Suprapubic skin (tissue), 4 donors: ENCODE measurements around the gene RAB42.

Source experiments
- EP300 ChIP-seq: sonication (generic); formaldehyde crosslinking; IDR thresholded peaks from one replicate; pipeline ENCODE4 v1.6.1; 2017; ENCODE audit warnings: antibody characterized with exemption
- POLR2A ChIP-seq, 2 donors: fragments of 450-650 bp; IDR thresholded peaks; one replicate each; pipeline ENCODE4 v1.6.1; 2017; ENCODE audit warnings: antibody characterized with exemption in 2 of 2, mild to moderate bottlenecking in 2 of 2, moderate library complexity in 2 of 2
- POLR2AphosphoS5 ChIP-seq, 3 donors: sonication (generic); formaldehyde crosslinking; IDR thresholded peaks; one replicate each; pipeline ENCODE4 v1.6.1; 2017; ENCODE audit warnings: antibody characterized with exemption in 3 of 3
- TF ChIP-seq, protein P1 (sequence below), 2 donors: fragments of 200-600 bp in 1 of 2; fragments of 450-650 bp in 1 of 2; sonication (generic) in 1 of 2; IDR thresholded peaks; one replicate each; pipeline ENCODE4 v1.5.1; 2016 to 2019; ENCODE audit warnings: antibody characterized with exemption in 2 of 2, mild to moderate bottlenecking in 1 of 2, moderate library complexity in 1 of 2

DNA sequence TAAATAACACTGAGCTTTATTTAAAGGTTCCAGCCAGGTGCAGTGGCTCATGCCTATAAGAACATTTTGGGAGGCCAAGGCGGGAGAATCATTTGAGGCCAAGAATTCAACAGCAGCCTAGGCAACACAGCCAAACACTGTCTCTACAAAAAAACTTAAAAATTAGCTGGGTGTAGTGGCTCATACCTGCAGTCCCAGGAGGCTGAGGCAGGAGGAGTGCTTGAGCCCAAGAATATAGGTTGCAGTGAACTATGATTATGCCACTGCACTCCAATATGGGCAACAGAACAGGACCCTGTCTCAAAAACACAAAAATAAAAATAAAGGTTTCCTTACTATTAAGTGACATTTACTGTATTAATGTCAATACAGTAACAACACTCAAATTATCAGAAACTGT, 48.7 kb downstream of the RAB42 start:
- TF ChIP-seq POLR2A (IDR thresholded peaks at IDR 0.05) (no peak), EP300 (no peak), POLR2AphosphoS5 (IDR thresholded peaks at IDR 0.05) (no peak)
- TF ChIP-seq, protein P1, sequence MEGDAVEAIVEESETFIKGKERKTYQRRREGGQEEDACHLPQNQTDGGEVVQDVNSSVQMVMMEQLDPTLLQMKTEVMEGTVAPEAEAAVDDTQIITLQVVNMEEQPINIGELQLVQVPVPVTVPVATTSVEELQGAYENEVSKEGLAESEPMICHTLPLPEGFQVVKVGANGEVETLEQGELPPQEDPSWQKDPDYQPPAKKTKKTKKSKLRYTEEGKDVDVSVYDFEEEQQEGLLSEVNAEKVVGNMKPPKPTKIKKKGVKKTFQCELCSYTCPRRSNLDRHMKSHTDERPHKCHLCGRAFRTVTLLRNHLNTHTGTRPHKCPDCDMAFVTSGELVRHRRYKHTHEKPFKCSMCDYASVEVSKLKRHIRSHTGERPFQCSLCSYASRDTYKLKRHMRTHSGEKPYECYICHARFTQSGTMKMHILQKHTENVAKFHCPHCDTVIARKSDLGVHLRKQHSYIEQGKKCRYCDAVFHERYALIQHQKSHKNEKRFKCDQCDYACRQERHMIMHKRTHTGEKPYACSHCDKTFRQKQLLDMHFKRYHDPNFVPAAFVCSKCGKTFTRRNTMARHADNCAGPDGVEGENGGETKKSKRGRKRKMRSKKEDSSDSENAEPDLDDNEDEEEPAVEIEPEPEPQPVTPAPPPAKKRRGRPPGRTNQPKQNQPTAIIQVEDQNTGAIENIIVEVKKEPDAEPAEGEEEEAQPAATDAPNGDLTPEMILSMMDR (IDR thresholded peaks at IDR 0.05) = peak in 1 of 2 donors; percentile 34
